H9 (cell line): ENCODE data around the gene MATN4. TPM values are rescaled to one million over a fixed set of nuclear protein-coding genes. Genes with fewer than 3 reads are reported as not detected.

Experiments used
- DNase-seq: peaks from one replicate; pipeline ENCODE4 v3.0.0-alpha.2; 2017
- H2AFZ ChIP-seq: one replicate; pipeline ENCODE4 v1.6.1; 2013; ENCODE audit warnings: mild to moderate bottlenecking, low read length, control low read depth, moderate library complexity
- H2AK5ac ChIP-seq: 2 replicates; pipeline ENCODE4 v1.6.1; 2013; ENCODE audit warnings: low read length, control low read depth, mixed read lengths; ENCODE audit not compliant: insufficient read length
- H2BK120ac ChIP-seq: one replicate; pipeline ENCODE4 v1.6.1; 2013; ENCODE audit warnings: low read depth, mild to moderate bottlenecking, low read length, control low read depth, inconsistent platforms; ENCODE audit not compliant: poor library complexity, severe bottlenecking
- H2BK12ac ChIP-seq: 2 replicates; pipeline ENCODE4 v1.6.1; 2013; ENCODE audit warnings: low read length, control low read depth, mixed read lengths, low read depth; ENCODE audit not compliant: insufficient read length
- H2BK15ac ChIP-seq: 2 replicates; pipeline ENCODE4 v1.6.1; 2013; ENCODE audit warnings: low read depth, low read length, control low read depth
- H2BK20ac ChIP-seq: one replicate; pipeline ENCODE4 v1.6.1; 2013; ENCODE audit warnings: low read depth, mild to moderate bottlenecking, low read length, control low read depth, inconsistent platforms; ENCODE audit not compliant: poor library complexity, severe bottlenecking
- H2BK5ac ChIP-seq: 2 replicates; pipeline ENCODE4 v1.6.1; 2013; ENCODE audit warnings: low read length, control low read depth, mixed read lengths; ENCODE audit not compliant: insufficient read length
- H3K14ac ChIP-seq: 2 replicates; pipeline ENCODE4 v1.6.1; 2013; ENCODE audit warnings: low read length, control low read depth; ENCODE audit not compliant: insufficient read depth
- H3K18ac ChIP-seq: 2 replicates; pipeline ENCODE4 v1.6.1; 2013; ENCODE audit warnings: low read depth, mild to moderate bottlenecking, mixed read lengths, low read length, control low read depth; ENCODE audit not compliant: insufficient read length
- H3K23ac ChIP-seq: 2 replicates; pipeline ENCODE4 v1.6.1; 2013; ENCODE audit warnings: low read length, control low read depth, mixed read lengths, low read depth; ENCODE audit not compliant: insufficient read length
- H3K23me2 ChIP-seq: 2 replicates; pipeline ENCODE4 v1.6.1; 2013; ENCODE audit warnings: low read depth, mild to moderate bottlenecking, mixed read lengths, low read length, control low read depth; ENCODE audit not compliant: insufficient read length, poor library complexity, severe bottlenecking
- H3K27ac ChIP-seq: 2 replicates; pipeline ENCODE4 v1.5.1; 2013; ENCODE audit warnings: low read length, control low read depth, mixed read lengths, low read depth; ENCODE audit not compliant: insufficient read length
- H3K27me3 ChIP-seq: 2 replicates; pipeline ENCODE4 v1.6.1; 2013; ENCODE audit warnings: low read length, control low read depth, inconsistent platforms; ENCODE audit not compliant: insufficient read depth
- H3K4ac ChIP-seq: 2 replicates; pipeline ENCODE4 v1.6.1; 2013; ENCODE audit warnings: low read depth, mild to moderate bottlenecking, control low read depth, inconsistent platforms, low read length, moderate library complexity
- H3K4me1 ChIP-seq: 2 replicates; pipeline ENCODE4 v1.6.1; 2013; ENCODE audit warnings: low read length, control low read depth, inconsistent platforms; ENCODE audit not compliant: insufficient read depth
- H3K4me2 ChIP-seq: 2 replicates; pipeline ENCODE4 v1.6.1; 2013; ENCODE audit warnings: low read length, control low read depth, mixed read lengths; ENCODE audit not compliant: insufficient read length, insufficient read depth
- H3K56ac ChIP-seq: 2 replicates; pipeline ENCODE4 v1.6.1; 2013; ENCODE audit warnings: low read depth, mild to moderate bottlenecking, mixed read lengths, low read length, control low read depth; ENCODE audit not compliant: insufficient read length
- H3K79me1 ChIP-seq: 2 replicates; pipeline ENCODE4 v1.6.1; 2013; ENCODE audit warnings: low read depth, mild to moderate bottlenecking, moderate library complexity, low read length, control low read depth, inconsistent platforms; ENCODE audit not compliant: insufficient read depth, poor library complexity, severe bottlenecking
- H3K79me2 ChIP-seq: 2 replicates; pipeline ENCODE4 v1.6.1; 2013; ENCODE audit warnings: low read length, control low read depth, inconsistent platforms; ENCODE audit not compliant: insufficient read depth
- H3K9ac ChIP-seq: 2 replicates; pipeline ENCODE4 v1.6.1; 2013; ENCODE audit warnings: low read length, control low read depth, mixed read lengths; ENCODE audit not compliant: insufficient read length; ENCODE audit errors: extremely low read depth
- H3K9me3 ChIP-seq: one replicate; pipeline ENCODE4 v1.6.1; 2013; ENCODE audit warnings: low read depth, low read length, inconsistent platforms; ENCODE audit not compliant: control insufficient read depth
- H3T11ph ChIP-seq: one replicate; pipeline ENCODE4 v1.6.1; 2013; ENCODE audit warnings: mild to moderate bottlenecking, low read length, control low read depth, inconsistent platforms
- H4K20me1 ChIP-seq: one replicate; pipeline ENCODE4 v1.6.1; 2013; ENCODE audit not compliant: control insufficient read depth, insufficient read length, insufficient read depth
- H4K5ac ChIP-seq: 2 replicates; pipeline ENCODE4 v1.6.1; 2013; ENCODE audit warnings: low read depth, mild to moderate bottlenecking, mixed read lengths, low read length, control low read depth; ENCODE audit not compliant: insufficient read length
- H4K8ac ChIP-seq: replicated peaks from 2 replicates; pipeline ENCODE4 v1.6.1; 2013; ENCODE audit warnings: low read length, control low read depth, mixed read lengths, low read depth; ENCODE audit not compliant: insufficient read length
- H4K91ac ChIP-seq: 2 replicates; pipeline ENCODE4 v1.6.1; 2013; ENCODE audit warnings: low read depth, mild to moderate bottlenecking, moderate library complexity, mixed read lengths, low read length, control low read depth; ENCODE audit not compliant: insufficient read length
- H3K27ac Mint-ChIP-seq, 3 experiments: 2 replicates in 2 of 3; 3 replicates in 1 of 3; pipeline ENCODE4 v1.8.0; 2020 to 2021; ENCODE audit warnings: mixed read lengths in 3 of 3, mild to moderate bottlenecking in 1 of 3, moderate library complexity in 1 of 3
- H3K27me3 Mint-ChIP-seq: 2 replicates; pipeline ENCODE4 v1.8.0; 2021; ENCODE audit warnings: low read depth, mild to moderate bottlenecking, moderate library complexity, mixed read lengths
- H3K36me3 Mint-ChIP-seq, 3 experiments: 2 replicates in 2 of 3; 3 replicates in 1 of 3; pipeline ENCODE4 v1.8.0; 2020 to 2021; ENCODE audit warnings: low read depth in 3 of 3, mixed read lengths in 3 of 3; ENCODE audit not compliant: insufficient read depth in 1 of 3
- H3K4me1 Mint-ChIP-seq, 2 experiments: 2 replicates each; pipeline ENCODE4 v1.8.0; 2020; ENCODE audit warnings: mixed read lengths in 2 of 2
- H3K4me3 Mint-ChIP-seq, 2 experiments: 2 replicates in 1 of 2; 3 replicates in 1 of 2; pipeline ENCODE4 v1.8.0; 2020 to 2021; ENCODE audit warnings: mild to moderate bottlenecking in 2 of 2, mixed read lengths in 2 of 2, moderate library complexity in 1 of 2
- H3K9me3 Mint-ChIP-seq, 2 experiments: 2 replicates in 1 of 2; 3 replicates in 1 of 2; pipeline ENCODE4 v1.8.0; 2020; ENCODE audit warnings: mild to moderate bottlenecking in 2 of 2, mixed read lengths in 2 of 2, moderate library complexity in 1 of 2
- WGBS: extraction: QIAGEN DNeasy Blood & Tissue Kit; methylation state at CpG from one replicate; pipeline ENCODE4 v1.1.7; 2013; ENCODE audit warnings: missing lambda C conversion rate, low lambda C conversion rate, mixed read lengths; ENCODE audit not compliant: insufficient read length; ENCODE audit errors: extremely low coverage; 5-methylcytosine and 5-hydroxymethylcytosine counted together
- total RNA-seq: library from RNA; stranded (reverse); gene quantifications from 2 replicates; pipeline ENCODE4 v1.2.1, GENCODE V29; 2021
- TF ChIP-seq, protein P1 (sequence below): fragments of 200-600 bp; sonication (generic); conservative IDR thresholded peaks from 3 replicates; pipeline ENCODE4 v1.8.0; 2021; ENCODE audit warnings: antibody characterized with exemption, mild to moderate bottlenecking

The MATN4 gene
- total RNA-seq, 1 experiment from 2014 or later = 0.11 TPM

DNA sequence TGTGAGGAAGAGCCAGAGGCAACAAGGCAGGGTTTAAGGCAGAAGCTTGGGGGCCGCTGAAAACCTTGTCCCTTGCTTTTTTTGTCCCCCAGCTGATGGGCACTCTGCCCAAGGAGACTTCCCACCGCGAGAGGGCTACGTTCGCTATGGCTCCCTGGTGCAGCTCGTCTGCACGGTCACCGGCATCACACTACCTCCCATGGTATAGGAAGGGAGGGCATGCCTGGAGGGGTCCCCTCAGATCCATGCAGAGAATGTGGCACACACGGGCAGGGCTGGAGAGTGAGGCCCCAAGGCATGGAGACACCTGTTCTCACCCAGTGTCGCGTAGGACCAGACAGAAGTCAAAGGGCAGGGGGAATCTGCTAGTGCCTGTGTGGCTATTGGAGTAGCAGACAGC lies 5.8 kb upstream of the MATN4 start:
- H3K23ac ChIP-seq = no peak overlapping the region
- Mint-ChIP-seq H3K4me3 (no peak overlapping the region), H3K36me3 (no peaks in the 10 kb centered on the region), H3K27me3 (peaks cover 33% of the 10 kb centered on the region), H3K4me1 (peaks cover 0 to 6% of the 10 kb centered on the region in 2 experiments; a peak in 1 of 4 replicates), H3K9me3 (peaks cover 4 to 6% of the 10 kb centered on the region in 2 experiments; a peak in 2 of 5 replicates), H3K27ac (no peak overlapping the region)
- no peak overlapping the region for H4K91ac ChIP-seq
- H4K8ac ChIP-seq = no peak overlapping the region
- H2BK20ac ChIP-seq = no peak overlapping the region
- H3K4ac ChIP-seq = no peak overlapping the region
- no peak overlapping the region for H2BK15ac ChIP-seq
- H2BK120ac ChIP-seq = no peak overlapping the region
- H3K9me3 ChIP-seq = no peaks in the 10 kb centered on the region
- no peaks in the 10 kb centered on the region for H3K23me2 ChIP-seq
- H4K5ac ChIP-seq = no peak overlapping the region
- WGBS = no CpG with 5 or more reads among the region's 11 CpGs
- no peak overlapping the region for H2AFZ ChIP-seq
- no peaks in the 10 kb centered on the region for H4K20me1 ChIP-seq
- H3K27me3 ChIP-seq = no peaks in the 10 kb centered on the region
- H3K4me2 ChIP-seq = no peak overlapping the region
- H2BK5ac ChIP-seq = no peak overlapping the region
- H3K14ac ChIP-seq = no peak overlapping the region
- no peak overlapping the region for H3K27ac ChIP-seq
- TF ChIP-seq, protein P1, sequence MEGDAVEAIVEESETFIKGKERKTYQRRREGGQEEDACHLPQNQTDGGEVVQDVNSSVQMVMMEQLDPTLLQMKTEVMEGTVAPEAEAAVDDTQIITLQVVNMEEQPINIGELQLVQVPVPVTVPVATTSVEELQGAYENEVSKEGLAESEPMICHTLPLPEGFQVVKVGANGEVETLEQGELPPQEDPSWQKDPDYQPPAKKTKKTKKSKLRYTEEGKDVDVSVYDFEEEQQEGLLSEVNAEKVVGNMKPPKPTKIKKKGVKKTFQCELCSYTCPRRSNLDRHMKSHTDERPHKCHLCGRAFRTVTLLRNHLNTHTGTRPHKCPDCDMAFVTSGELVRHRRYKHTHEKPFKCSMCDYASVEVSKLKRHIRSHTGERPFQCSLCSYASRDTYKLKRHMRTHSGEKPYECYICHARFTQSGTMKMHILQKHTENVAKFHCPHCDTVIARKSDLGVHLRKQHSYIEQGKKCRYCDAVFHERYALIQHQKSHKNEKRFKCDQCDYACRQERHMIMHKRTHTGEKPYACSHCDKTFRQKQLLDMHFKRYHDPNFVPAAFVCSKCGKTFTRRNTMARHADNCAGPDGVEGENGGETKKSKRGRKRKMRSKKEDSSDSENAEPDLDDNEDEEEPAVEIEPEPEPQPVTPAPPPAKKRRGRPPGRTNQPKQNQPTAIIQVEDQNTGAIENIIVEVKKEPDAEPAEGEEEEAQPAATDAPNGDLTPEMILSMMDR = no peak
- H2AK5ac ChIP-seq = no peak overlapping the region
- H3K79me2 ChIP-seq = no peaks in the 10 kb centered on the region
- H3T11ph ChIP-seq = no peak overlapping the region
- no peak overlapping the region for H3K18ac ChIP-seq
- no peak for DNase-seq
- no peaks in the 10 kb centered on the region for H3K4me1 ChIP-seq
- H3K56ac ChIP-seq = no peak overlapping the region
- no peak overlapping the region for H2BK12ac ChIP-seq
- no peaks in the 10 kb centered on the region for H3K79me1 ChIP-seq
- H3K9ac ChIP-seq = no peak overlapping the region
